Heart right ventricle (tissue), 16 donors: ENCODE measurements around the gene IGSF21. TPM values are rescaled to one million over a fixed set of nuclear protein-coding genes. Genes with fewer than 3 reads are reported as not detected.
"Not testable (repeated sequence)": the region's sequence is repeated elsewhere in the genome, so short reads cannot be mapped to it uniquely, and the experiment has no call there.

ENCODE experiments used
- ATAC-seq, 8 donors: fragments of 200-7000 bp; cut with Tn5 transposase; one replicate each; pipeline ENCODE4 v1.9.1; 2020; ENCODE audit warnings: mild to moderate bottlenecking in 8 of 8, moderate library complexity in 8 of 8, moderate number of reproducible peaks in 1 of 8
- DNase-seq, 2 donors: peaks; one replicate each; pipeline ENCODE4 v3.0.0-alpha.2; 2020
- H3K27ac ChIP-seq, 10 donors: fragments of 200-600 bp; sonication (generic) in 2 of 10; one replicate each; pipeline versions ENCODE4 v1.5.0 to v1.8.0; 2020 to 2022; ENCODE audit warnings: mild to moderate bottlenecking in 3 of 10
- H3K27me3 ChIP-seq, 7 donors: fragments of 200-600 bp; one replicate each; pipeline ENCODE4 v1.8.0; 2021 to 2022; ENCODE audit warnings: mild to moderate bottlenecking in 2 of 7
- H3K36me3 ChIP-seq, 9 donors: fragments of 200-600 bp; sonication (generic) in 1 of 9; one replicate each; pipeline versions ENCODE4 v1.5.0 to v1.8.0; 2020 to 2022; ENCODE audit warnings: mild to moderate bottlenecking in 2 of 9
- H3K4me1 ChIP-seq, 9 donors: fragments of 200-600 bp; sonication (generic) in 1 of 9; one replicate each; pipeline versions ENCODE4 v1.5.0 to v1.8.0; 2020 to 2022; ENCODE audit warnings: mild to moderate bottlenecking in 4 of 9
- H3K4me3 ChIP-seq, 10 donors: fragments of 200-600 bp; sonication (generic) in 2 of 10; one replicate each; pipeline versions ENCODE4 v1.5.0 to v1.8.0; 2020 to 2022; ENCODE audit warnings: mild to moderate bottlenecking in 7 of 10, moderate library complexity in 2 of 10
- H3K9me3 ChIP-seq, 11 donors: fragments of 200-600 bp in 10 of 11; sonication (generic) in 2 of 11; one replicate each; pipeline versions ENCODE4 v1.5.0 to v1.8.0; 2013 to 2022; ENCODE audit warnings: mild to moderate bottlenecking in 2 of 11, control low read depth in 1 of 11, moderate library complexity in 1 of 11
- WGBS, 2 donors: extraction: QIAGEN DNeasy Blood & Tissue Kit; methylation state at CpG; one replicate each; pipeline ENCODE4 v1.1.7; 2013; ENCODE audit warnings: inconsistent platforms in 1 of 2; 5-methylcytosine and 5-hydroxymethylcytosine counted together
- intact Hi-C, 10 donors: fragments of 100-400 bp; cut with DNase I; formaldehyde crosslinking; loops; one replicate each; pipeline versions ENCODE4 v1.11.1 to v1.14.2; 2022
- polyA plus RNA-seq, 2 donors: library from polyadenylated mRNA; stranded (reverse); fragments of 200-250 nt; gene quantifications; one replicate each; pipeline ENCODE4 v1.2.3, GENCODE V29; 2013
- total RNA-seq, 10 donors: library from RNA; stranded (reverse); fragmentation: NEBNext Ultra II Directional in 3 of 10; extraction: Animal tissue kit (Norgen Biotek cat#: 25700) in 3 of 10; gene quantifications; one replicate each; pipeline versions ENCODE4 v1.2.1 to v1.2.4, GENCODE V29; 2021 to 2023
- TF ChIP-seq, protein P1 (sequence below), 9 donors: fragments of 200-600 bp; sonication (generic) in 2 of 9; IDR thresholded peaks; one replicate each; pipeline versions ENCODE4 v1.5.0 to v1.8.0; 2021 to 2022; ENCODE audit warnings: antibody characterized with exemption in 9 of 9, mild to moderate bottlenecking in 5 of 9, moderate library complexity in 1 of 9
- donor health status: Arrhythmogenic right ventricular cardiomyopathy.
- donor health status: ischemic (EF 13 %, LVEDD 7.1; RV severe dilation, severe dysfunction).
- donor health status: healthy with polysubstance abuse.
- donor health status: DM: no; HTN: yes; CAD: no.
- donor health status: DM: no; HTN: no; CAD: no.
- donor health status: ischemic (EF 25% LVEDD 6.9; RV normal size, moderate dysfunction).
- donor health status: ischemic (EF 25% LVEDD 5.7; RV mildly dilated, moderate dysfunction).
- donor health status: healthy.
- donor health status: DM: yes; HTN: yes; CAD: no.
- donor health status: Ischemic cardiomyopathy.
- donor health status: ischemic (EF 35%, LVEDD 5.7; RV mildly dilated, moderate dysfunction).
- donor health status: nonischemic (EF 11% LVEDD 7.7; RV severe dilation, severe dysfunction).
- donor health status: DM: yes; HTN: yes; CAD: no.
- donor health status: PGD.
- donor health status: ischemic (EF 29% LVEDD 5.4; RV normal size, mild dysfunction).
- donor health status: nonischemic (EF 23%, LVEDD 6.1; RV moderate dilation, normal function).

IGSF21 gene
- total and polyA plus RNA-seq, 12 donors, result 0.13 to 1.6 (median 0.51) TPM; not detected in 1

DNA sequence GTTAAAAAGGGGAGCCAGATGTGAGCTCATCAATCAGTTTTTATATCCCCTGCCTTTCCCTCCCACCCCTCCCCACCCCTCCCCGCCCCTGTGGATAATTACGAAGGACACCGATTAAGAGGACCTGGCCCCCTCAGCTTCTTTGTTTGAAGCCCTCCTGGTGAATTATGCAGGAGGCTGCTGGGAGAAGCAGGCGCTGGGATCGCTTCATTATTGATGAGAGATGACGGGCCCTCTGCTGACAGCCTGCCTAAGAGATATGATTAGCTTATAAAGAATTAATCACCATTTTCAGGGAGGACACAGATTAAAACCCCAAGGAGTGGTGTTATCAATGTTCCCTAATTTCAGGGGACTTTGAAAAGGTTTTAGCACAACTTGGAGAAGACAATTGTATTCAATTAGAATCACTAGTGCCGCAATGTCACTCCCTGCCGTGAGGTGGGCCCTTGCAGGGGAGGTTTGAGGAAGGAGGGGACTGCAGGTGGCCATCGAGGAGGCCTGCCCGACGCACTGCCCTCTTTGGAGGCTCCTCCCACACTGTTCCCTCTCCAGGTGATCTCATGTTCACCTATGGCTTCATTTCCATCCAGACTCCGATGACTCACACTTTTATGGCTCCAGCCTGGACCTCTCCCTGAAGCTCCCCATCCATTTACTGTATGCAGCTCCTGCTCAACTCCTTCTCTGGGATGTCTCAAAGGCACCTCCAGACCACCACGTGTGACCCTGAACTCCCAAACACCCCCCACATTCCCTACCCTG lies 306.1 kb downstream of the IGSF21 start:
- no peak for ATAC-seq
- peaks cover 0 to 30% (median 7%) of the 10 kb centered on the region in 11 donors for H3K9me3 ChIP-seq
- TF ChIP-seq, protein P1, sequence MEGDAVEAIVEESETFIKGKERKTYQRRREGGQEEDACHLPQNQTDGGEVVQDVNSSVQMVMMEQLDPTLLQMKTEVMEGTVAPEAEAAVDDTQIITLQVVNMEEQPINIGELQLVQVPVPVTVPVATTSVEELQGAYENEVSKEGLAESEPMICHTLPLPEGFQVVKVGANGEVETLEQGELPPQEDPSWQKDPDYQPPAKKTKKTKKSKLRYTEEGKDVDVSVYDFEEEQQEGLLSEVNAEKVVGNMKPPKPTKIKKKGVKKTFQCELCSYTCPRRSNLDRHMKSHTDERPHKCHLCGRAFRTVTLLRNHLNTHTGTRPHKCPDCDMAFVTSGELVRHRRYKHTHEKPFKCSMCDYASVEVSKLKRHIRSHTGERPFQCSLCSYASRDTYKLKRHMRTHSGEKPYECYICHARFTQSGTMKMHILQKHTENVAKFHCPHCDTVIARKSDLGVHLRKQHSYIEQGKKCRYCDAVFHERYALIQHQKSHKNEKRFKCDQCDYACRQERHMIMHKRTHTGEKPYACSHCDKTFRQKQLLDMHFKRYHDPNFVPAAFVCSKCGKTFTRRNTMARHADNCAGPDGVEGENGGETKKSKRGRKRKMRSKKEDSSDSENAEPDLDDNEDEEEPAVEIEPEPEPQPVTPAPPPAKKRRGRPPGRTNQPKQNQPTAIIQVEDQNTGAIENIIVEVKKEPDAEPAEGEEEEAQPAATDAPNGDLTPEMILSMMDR (IDR thresholded peaks at IDR 0.05), result no peak
- WGBS, 2 donors, result 60 to 71% methylated on average over 13 of the region's 13 CpGs
- intact Hi-C loops, result no loop called here
- H3K27ac ChIP-seq, result no peak overlapping the region
- H3K27me3 ChIP-seq, result peaks cover 0 to 24% (median 8%) of the 10 kb centered on the region in 7 donors
- no peak overlapping the region for H3K4me3 ChIP-seq
- H3K4me1 ChIP-seq, result no peaks in the 10 kb centered on the region
- H3K36me3 ChIP-seq, result no peaks in the 10 kb centered on the region
- DNase-seq, result no peak

DNA sequence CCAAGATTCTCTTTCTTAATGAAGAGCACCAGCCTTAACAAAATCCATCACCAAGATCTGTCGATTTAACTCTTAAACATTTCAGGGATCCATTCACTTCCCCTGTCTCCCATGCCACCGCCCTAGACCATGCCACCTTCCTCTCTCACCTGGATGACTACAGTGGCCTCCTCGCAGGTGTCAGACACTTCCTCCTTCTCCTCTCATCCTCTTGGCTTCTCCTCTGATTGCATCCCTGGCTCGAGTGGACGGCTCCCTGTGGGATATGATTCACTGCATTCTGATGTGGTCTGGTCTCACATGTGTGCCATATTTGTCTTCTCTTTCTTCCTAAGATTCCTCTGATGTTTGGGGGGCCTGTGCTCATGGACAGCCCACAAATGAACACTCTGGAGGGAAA lies 306.7 kb downstream of the IGSF21 start:
- TF ChIP-seq, protein P1 (IDR thresholded peaks at IDR 0.05), result no peak
- no peak for DNase-seq
- Histone ChIP-seq H3K4me3 (no peak overlapping the region), H3K27me3 (peaks cover 0 to 20% (median 5%) of the 10 kb centered on the region in 7 donors), H3K9me3 (peaks cover 0 to 30% (median 7%) of the 10 kb centered on the region in 11 donors), H3K36me3 (no peaks in the 10 kb centered on the region), H3K4me1 (no peaks in the 10 kb centered on the region), H3K27ac (no peak overlapping the region)
- no peak for ATAC-seq
- intact Hi-C loops, result no loop called here
- WGBS, 2 donors, result 74 to 77% methylated on average over 5 of the region's 5 CpGs

GRCh38 chr1:18414872-18415447 lies 307.4 kb downstream of the IGSF21 start:
- 86 to 93% methylated on average over 2 of the region's 2 CpGs for WGBS, 2 donors
- intact Hi-C loops, result no loop called here
- no peak for DNase-seq
- H3K9me3 ChIP-seq, result peaks cover 0 to 30% (median 7%) of the 10 kb centered on the region in 11 donors
- TF ChIP-seq, protein P1 (IDR thresholded peaks at IDR 0.05), result no peak
- ATAC-seq, result no peak
- H3K27me3 ChIP-seq, result peaks cover 0 to 20% (median 5%) of the 10 kb centered on the region in 7 donors
- H3K27ac ChIP-seq, result no peak overlapping the region
- no peak overlapping the region for H3K4me3 ChIP-seq
- no peaks in the 10 kb centered on the region for H3K4me1 ChIP-seq
- H3K36me3 ChIP-seq, result no peaks in the 10 kb centered on the region

DNA sequence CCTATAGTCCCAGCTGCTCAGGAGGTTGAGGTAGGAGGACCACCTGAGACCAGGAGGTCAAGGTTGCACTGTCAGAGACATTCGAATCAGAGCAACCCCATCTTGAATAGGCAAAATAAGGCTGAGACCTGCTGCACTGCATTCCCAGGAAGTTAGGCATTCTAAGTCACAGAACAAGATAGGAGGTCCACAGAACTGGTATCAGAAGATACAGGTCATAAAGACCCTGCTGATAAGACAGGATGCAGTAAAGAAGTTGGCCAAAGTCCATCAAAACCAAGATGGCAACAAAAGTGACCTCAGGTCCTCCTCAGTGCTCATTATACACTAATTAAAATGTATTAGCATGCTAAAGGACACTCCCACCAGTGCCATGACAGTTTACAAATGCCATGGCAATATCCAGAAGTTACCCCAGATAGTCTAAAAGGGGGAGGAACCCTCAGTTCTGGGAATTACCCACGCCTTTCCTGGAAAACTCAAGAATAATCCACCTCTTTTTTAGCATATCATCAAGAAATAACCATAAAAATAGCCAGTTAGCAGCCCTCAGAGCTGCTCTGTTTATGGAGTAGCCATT lies 307.9 kb downstream of the IGSF21 start:
- TF ChIP-seq, protein P1 (IDR thresholded peaks at IDR 0.05), result no peak
- ATAC-seq, result no peak
- WGBS, 2 donors, result 59 to 68% methylated on average over 2 of the region's 2 CpGs

GRCh38 chr1:18416126-18416525 lies 308.5 kb downstream of the IGSF21 start:
- DNase-seq, H3K27ac ChIP-seq, H3K4me3 ChIP-seq, intact Hi-C loops, ATAC-seq, H3K4me1 ChIP-seq, H3K36me3 ChIP-seq: not testable (repeated sequence)
- Histone ChIP-seq H3K9me3 (peaks cover 0 to 20% (median 7%) of the 10 kb centered on the region in 11 donors), H3K27me3 (peaks cover 0 to 23% (median 5%) of the 10 kb centered on the region in 7 donors)
- 74 to 79% methylated on average over 5 of the region's 5 CpGs for WGBS, 2 donors

More for the DNA sequence above, 307.9 kb downstream of the IGSF21 start:
- no peak overlapping the region for H3K27ac ChIP-seq
- DNase-seq, result no peak
- H3K9me3 ChIP-seq, result peaks cover 0 to 24% (median 7%) of the 10 kb centered on the region in 11 donors
- peaks cover 0 to 20% (median 5%) of the 10 kb centered on the region in 7 donors for H3K27me3 ChIP-seq
- H3K36me3 ChIP-seq, result no peaks in the 10 kb centered on the region
- no peak overlapping the region for H3K4me3 ChIP-seq
- intact Hi-C loops, result no loop called here
- no peaks in the 10 kb centered on the region for H3K4me1 ChIP-seq
